Keratinocyte (primary cell): ENCODE results near the gene PRMT2. TPM values are rescaled to one million over a fixed set of nuclear protein-coding genes. Genes with fewer than 3 reads are reported as not detected.

Source experiments
- DNase-seq: peaks from one replicate; pipeline ENCODE4 v3.0.0-alpha.2; 2011; ENCODE audit warnings: low read depth, missing footprints, low spot score
- FAIRE-seq: peaks from 2 replicates; lab custom pipeline; 2011; peaks lifted over from hg19 to GRCh38; lab: Jason Lieb, UNC
- H2AFZ ChIP-seq: 2 replicates; pipeline ENCODE4 v1.6.0; 2012; ENCODE audit warnings: low read length, control low read depth, inconsistent platforms; ENCODE audit not compliant: control insufficient read depth
- H3K27ac ChIP-seq: 2 replicates; pipeline ENCODE4 v1.5.1; 2011; ENCODE audit warnings: low read length; ENCODE audit not compliant: control insufficient read depth, insufficient read depth
- H3K27me3 ChIP-seq: 3 replicates; pipeline ENCODE4 v1.6.0; 2011; ENCODE audit warnings: low read length; ENCODE audit not compliant: control insufficient read depth, insufficient read depth; ENCODE audit errors: extremely low read depth
- H3K36me3 ChIP-seq, 2 experiments: 2 replicates in 1 of 2; 3 replicates in 1 of 2; pipeline ENCODE4 v1.5.1; 2011; ENCODE audit warnings: low read length in 2 of 2, mild to moderate bottlenecking in 1 of 2; ENCODE audit not compliant: control insufficient read depth in 2 of 2, insufficient read depth in 2 of 2; ENCODE audit errors: extremely low read depth in 1 of 2
- H3K4me1 ChIP-seq: 3 replicates; pipeline ENCODE4 v1.5.1; 2011; ENCODE audit warnings: low read length; ENCODE audit not compliant: control insufficient read depth, insufficient read depth; ENCODE audit errors: extremely low read depth
- H3K4me2 ChIP-seq: 3 replicates; pipeline ENCODE4 v1.6.0; 2011; ENCODE audit warnings: low read depth, low read length; ENCODE audit not compliant: control insufficient read depth, insufficient read depth; ENCODE audit errors: extremely low read depth
- H3K4me3 ChIP-seq, 3 experiments: fragments of 200-600 bp in 1 of 3; sonication (generic) in 1 of 3; 2 replicates in 2 of 3; 3 replicates in 1 of 3; pipeline ENCODE4 v1.5.1; 2011 to 2016; ENCODE audit warnings: low read length in 3 of 3, mild to moderate bottlenecking in 3 of 3, control low read depth in 2 of 3, inconsistent platforms in 1 of 3, low read depth in 1 of 3, mixed read lengths in 1 of 3, mixed run types in 1 of 3, moderate library complexity in 1 of 3; ENCODE audit not compliant: control insufficient read depth in 2 of 3, insufficient read depth in 2 of 3; ENCODE audit errors: extremely low read depth in 1 of 3
- H3K79me2 ChIP-seq: 2 replicates; pipeline ENCODE4 v1.6.0; 2012; ENCODE audit warnings: low read length; ENCODE audit not compliant: control insufficient read depth, insufficient read depth
- H3K9ac ChIP-seq: 3 replicates; pipeline ENCODE4 v1.6.0; 2011; ENCODE audit warnings: low read length; ENCODE audit not compliant: control insufficient read depth, insufficient read depth; ENCODE audit errors: extremely low read depth
- H3K9me1 ChIP-seq: 3 replicates; pipeline ENCODE4 v1.6.0; 2011; ENCODE audit warnings: low read length; ENCODE audit not compliant: control insufficient read depth, insufficient read depth; ENCODE audit errors: extremely low read depth
- H3K9me3 ChIP-seq: 2 replicates; pipeline ENCODE4 v1.5.1; 2012; ENCODE audit warnings: low read depth, low read length; ENCODE audit not compliant: control insufficient read depth
- H4K20me1 ChIP-seq: 3 replicates; pipeline ENCODE4 v1.6.0; 2011; ENCODE audit warnings: low read length; ENCODE audit not compliant: control insufficient read depth, insufficient read depth; ENCODE audit errors: extremely low read depth
- EZH2 ChIP-seq: IDR thresholded peaks from one replicate; pipeline ENCODE4 v1.6.1; 2012; ENCODE audit warnings: inconsistent platforms, mild to moderate bottlenecking, low read length, moderate library complexity
- dilution Hi-C: fragments of 300-500 bp; cut with MboI; formaldehyde crosslinking; loops from one replicate; pipeline ENCODE4 v1.7.0; 2020; ENCODE audit warnings: low sequenced_read_pairs; ENCODE audit not compliant: extremely low pct_ligation_motif_present
- polyA plus RNA-seq, 5 experiments: library from polyadenylated mRNA; depleted of rRNA in 3 of 5; stranded (reverse) in 3 of 5; stranded (forward) in 1 of 5; unstranded in 1 of 5; fragments of >200 nt; gene quantifications; 1 replicate in 1 of 5; 2 replicates in 3 of 5; 3 replicates in 1 of 5; pipeline versions ENCODE4 v1.2.1 to v1.2.3, GENCODE V29; 2011 to 2012; ENCODE audit warnings: missing spikeins in 2 of 5, low read depth in 1 of 5, low replicate concordance in 1 of 5
- TF ChIP-seq, protein P1 (sequence below), 3 experiments: IDR thresholded peaks in 1 of 3; conservative IDR thresholded peaks in 1 of 3; optimal IDR thresholded peaks in 1 of 3; 2 replicates in 2 of 3; 3 replicates in 1 of 3; pipeline versions ENCODE3 to v1.5.1; 2011; ENCODE audit warnings: low read length in 3 of 3, mild to moderate bottlenecking in 3 of 3, moderate library complexity in 2 of 3, control low read depth in 1 of 3, inconsistent platforms in 1 of 3; ENCODE audit not compliant: insufficient read depth in 2 of 3; ENCODE audit errors: extremely low read depth in 1 of 3

The PRMT2 gene
- polyA plus RNA-seq, 1 donor (not counting 4 experiments of a cell fraction or from before 2014, with no cell fraction given), result 97.3 TPM

GRCh38 chr21:46596201-46596600, 39.3 kb upstream of the PRMT2 start:
- no peaks in the 10 kb centered on the region for H3K9me3 ChIP-seq
- H3K9me1 ChIP-seq, result no peaks in the 10 kb centered on the region
- no peak overlapping the region for H3K4me2 ChIP-seq
- H3K27me3 ChIP-seq, result no peaks in the 10 kb centered on the region
- H4K20me1 ChIP-seq, result no peaks in the 10 kb centered on the region
- FAIRE-seq (no peak), DNase-seq (no peak)
- no peak overlapping the region for H3K9ac ChIP-seq
- TF ChIP-seq EZH2, result no peak
- TF ChIP-seq, protein P1, sequence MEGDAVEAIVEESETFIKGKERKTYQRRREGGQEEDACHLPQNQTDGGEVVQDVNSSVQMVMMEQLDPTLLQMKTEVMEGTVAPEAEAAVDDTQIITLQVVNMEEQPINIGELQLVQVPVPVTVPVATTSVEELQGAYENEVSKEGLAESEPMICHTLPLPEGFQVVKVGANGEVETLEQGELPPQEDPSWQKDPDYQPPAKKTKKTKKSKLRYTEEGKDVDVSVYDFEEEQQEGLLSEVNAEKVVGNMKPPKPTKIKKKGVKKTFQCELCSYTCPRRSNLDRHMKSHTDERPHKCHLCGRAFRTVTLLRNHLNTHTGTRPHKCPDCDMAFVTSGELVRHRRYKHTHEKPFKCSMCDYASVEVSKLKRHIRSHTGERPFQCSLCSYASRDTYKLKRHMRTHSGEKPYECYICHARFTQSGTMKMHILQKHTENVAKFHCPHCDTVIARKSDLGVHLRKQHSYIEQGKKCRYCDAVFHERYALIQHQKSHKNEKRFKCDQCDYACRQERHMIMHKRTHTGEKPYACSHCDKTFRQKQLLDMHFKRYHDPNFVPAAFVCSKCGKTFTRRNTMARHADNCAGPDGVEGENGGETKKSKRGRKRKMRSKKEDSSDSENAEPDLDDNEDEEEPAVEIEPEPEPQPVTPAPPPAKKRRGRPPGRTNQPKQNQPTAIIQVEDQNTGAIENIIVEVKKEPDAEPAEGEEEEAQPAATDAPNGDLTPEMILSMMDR (optimal IDR thresholded peaks at IDR 0.05 in 1 of 3, IDR thresholded peaks at IDR 0.05 in 1 of 3, conservative IDR thresholded peaks at IDR 0.05 in 1 of 3; ENCODE audit: extremely low read depth in 1 of 3, insufficient read depth in 2 of 3, low read length in 3 of 3), result no peak
- dilution Hi-C loops, result no loop called here
- H2AFZ ChIP-seq, result no peak overlapping the region
- no peaks in the 10 kb centered on the region for H3K36me3 ChIP-seq
- no peaks in the 10 kb centered on the region for H3K79me2 ChIP-seq
- no peak overlapping the region for H3K27ac ChIP-seq
- H3K4me1 ChIP-seq, result no peaks in the 10 kb centered on the region
- H3K4me3 ChIP-seq, result no peak overlapping the region

- dilution Hi-C loops, result no loop called here
- FAIRE-seq (no peak), DNase-seq (no peak)
Measured at GRCh38 chr21:46597031-46597430, 38.4 kb upstream of the PRMT2 start.

More at GRCh38 chr21:46597031-46597430, 38.4 kb upstream of the PRMT2 start:
- no peaks in the 10 kb centered on the region for H3K9me1 ChIP-seq
- H3K36me3 ChIP-seq, result no peaks in the 10 kb centered on the region
- no peaks in the 10 kb centered on the region for H3K9me3 ChIP-seq
- H3K4me1 ChIP-seq, result no peaks in the 10 kb centered on the region
- no peak overlapping the region for H3K4me2 ChIP-seq
- TF ChIP-seq, protein P1 (optimal IDR thresholded peaks at IDR 0.05 in 1 of 3, IDR thresholded peaks at IDR 0.05 in 1 of 3, conservative IDR thresholded peaks at IDR 0.05 in 1 of 3; ENCODE audit: extremely low read depth in 1 of 3, insufficient read depth in 2 of 3, low read length in 3 of 3), result no peak
- no peak for TF ChIP-seq EZH2
- no peak overlapping the region for H3K27ac ChIP-seq
- no peak overlapping the region for H3K9ac ChIP-seq
- no peak overlapping the region for H2AFZ ChIP-seq
- H3K79me2 ChIP-seq, result no peaks in the 10 kb centered on the region
- H4K20me1 ChIP-seq, result no peaks in the 10 kb centered on the region
- H3K4me3 ChIP-seq, result no peak overlapping the region
- H3K27me3 ChIP-seq, result no peaks in the 10 kb centered on the region
